Measurements from ENCODE around the gene ETNK2.

DNA sequence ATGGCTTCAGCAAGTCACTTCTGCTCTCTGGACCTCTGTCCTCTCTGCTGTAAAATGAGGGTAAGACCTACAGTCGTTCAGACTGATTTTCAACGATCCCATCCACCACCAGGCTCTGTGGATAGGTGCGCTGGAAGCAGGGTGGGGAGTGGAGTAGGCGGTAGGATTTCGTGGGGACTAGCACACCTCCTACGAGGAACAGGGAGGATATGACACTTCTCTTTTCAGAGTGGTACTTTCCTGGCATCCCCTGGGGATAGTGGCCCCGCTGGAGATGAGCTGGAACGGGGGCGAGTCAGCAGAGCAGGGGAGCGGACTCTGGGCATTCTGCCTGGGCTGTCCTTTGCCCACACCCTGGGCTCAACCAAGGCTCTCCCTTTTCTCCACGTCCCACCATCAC, 17.7 kb downstream of the ETNK2 start:
- TF ChIP-seq ZNF274 (IDR thresholded peaks at IDR 0.05; ENCODE audit: low read depth, low read length) (no peak), SUZ12 (IDR thresholded peaks at IDR 0.05; ENCODE audit: extremely low read depth, insufficient read depth, insufficient read length) (no peak)

Measured in NT2/D1 (cell line).